Hepatocyte (in vitro differentiated cells): ENCODE measurements around the gene GIMAP8.

Source experiments
- EZH2 ChIP-seq: fragments of 200-600 bp; sonication (generic); IDR thresholded peaks from 2 replicates; pipeline ENCODE4 v1.6.1; 2016; ENCODE audit warnings: antibody characterized with exemption, mild to moderate bottlenecking, borderline replicate concordance
- EZH2phosphoT487 ChIP-seq: fragments of 200-600 bp; sonication (generic); IDR thresholded peaks from one replicate; pipeline ENCODE4 v1.6.1; 2018; ENCODE audit warnings: antibody characterized with exemption, mild to moderate bottlenecking, low read depth, moderate library complexity; ENCODE audit not compliant: unreplicated experiment, severe bottlenecking
- TF ChIP-seq, protein P1 (sequence below): fragments of 200-600 bp; sonication (generic); IDR thresholded peaks from 2 replicates; pipeline ENCODE4 v1.5.1; 2016; ENCODE audit warnings: antibody characterized with exemption, mild to moderate bottlenecking; ENCODE audit not compliant: poor library complexity

DNA sequence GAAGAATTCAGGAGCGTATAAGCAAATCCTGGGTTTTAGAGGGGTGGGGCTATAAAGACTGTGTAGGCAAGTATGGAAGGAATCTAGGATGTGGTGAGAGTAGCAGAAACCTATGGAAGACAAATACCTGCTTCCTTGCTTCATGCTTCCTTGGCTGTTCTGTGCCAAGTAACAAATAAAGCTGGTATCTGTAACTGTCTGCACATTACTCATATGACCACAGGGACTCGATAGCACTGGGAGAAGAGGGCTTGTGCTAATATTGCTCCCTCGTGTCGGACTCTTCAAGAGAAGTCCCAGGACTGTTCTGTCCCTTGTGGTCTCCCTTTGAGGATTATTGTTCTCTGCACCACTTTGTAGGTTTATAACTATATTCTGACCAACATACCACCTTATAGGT lies 52.7 kb downstream of the GIMAP8 start:
- TF ChIP-seq, protein P1, sequence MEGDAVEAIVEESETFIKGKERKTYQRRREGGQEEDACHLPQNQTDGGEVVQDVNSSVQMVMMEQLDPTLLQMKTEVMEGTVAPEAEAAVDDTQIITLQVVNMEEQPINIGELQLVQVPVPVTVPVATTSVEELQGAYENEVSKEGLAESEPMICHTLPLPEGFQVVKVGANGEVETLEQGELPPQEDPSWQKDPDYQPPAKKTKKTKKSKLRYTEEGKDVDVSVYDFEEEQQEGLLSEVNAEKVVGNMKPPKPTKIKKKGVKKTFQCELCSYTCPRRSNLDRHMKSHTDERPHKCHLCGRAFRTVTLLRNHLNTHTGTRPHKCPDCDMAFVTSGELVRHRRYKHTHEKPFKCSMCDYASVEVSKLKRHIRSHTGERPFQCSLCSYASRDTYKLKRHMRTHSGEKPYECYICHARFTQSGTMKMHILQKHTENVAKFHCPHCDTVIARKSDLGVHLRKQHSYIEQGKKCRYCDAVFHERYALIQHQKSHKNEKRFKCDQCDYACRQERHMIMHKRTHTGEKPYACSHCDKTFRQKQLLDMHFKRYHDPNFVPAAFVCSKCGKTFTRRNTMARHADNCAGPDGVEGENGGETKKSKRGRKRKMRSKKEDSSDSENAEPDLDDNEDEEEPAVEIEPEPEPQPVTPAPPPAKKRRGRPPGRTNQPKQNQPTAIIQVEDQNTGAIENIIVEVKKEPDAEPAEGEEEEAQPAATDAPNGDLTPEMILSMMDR = no peak
- TF ChIP-seq EZH2phosphoT487 (no peak), EZH2 (no peak)
